DMS 273 treated with DMSO at 0.1 percent for 48 hours (cell line): ENCODE data around the gene NAP1L4.
A peak's percentile ranks its signal among the peaks of the same experiment; 100 is the strongest.
"Not testable (repeated sequence)": the region's sequence is repeated elsewhere in the genome, so short reads cannot be mapped to it uniquely, and the experiment has no call there.

Experiments used
- DNase-seq: peaks from one replicate; lab custom pipeline; 2025; lab: John Stamatoyannopoulos, UW

Gene NAP1L4

DNA sequence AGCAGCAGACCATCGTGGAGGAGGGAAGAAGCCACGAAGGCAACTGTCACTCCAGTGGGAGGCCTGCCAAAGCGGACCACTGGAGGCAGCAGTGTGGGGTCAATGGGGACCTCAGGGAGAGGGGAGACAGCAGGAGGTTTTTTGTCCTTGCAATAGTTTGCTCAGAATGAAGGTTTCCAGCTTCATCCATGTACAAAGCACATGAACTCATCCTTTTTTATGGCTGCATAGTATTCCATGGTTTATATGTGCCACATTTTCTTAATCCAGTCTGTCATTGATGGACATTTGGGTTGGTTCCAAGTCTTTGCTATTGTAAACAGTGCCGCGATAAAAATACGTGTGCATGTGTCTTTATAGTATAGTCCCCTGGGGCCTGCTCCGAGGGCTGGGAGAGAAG, 86.8 kb downstream of the NAP1L4 start:
- DNase-seq, result not testable (repeated sequence)

- no peak for DNase-seq
These were observed 87.7 kb downstream of the NAP1L4 start for GRCh38 chr11:2904153-2905052.

GRCh38 chr11:2903672-2904011, 88.5 kb downstream of the NAP1L4 start:
- DNase-seq, result no peak

GRCh38 chr11:2902784-2903671, 89.1 kb downstream of the NAP1L4 start:
- no peak for DNase-seq

GRCh38 chr11:2901854-2902783, 90.0 kb downstream of the NAP1L4 start:
- peak; percentile 21 for DNase-seq

- no peak for DNase-seq
These were observed 90.8 kb downstream of the NAP1L4 start for GRCh38 chr11:2901196-2901796.

DNA sequence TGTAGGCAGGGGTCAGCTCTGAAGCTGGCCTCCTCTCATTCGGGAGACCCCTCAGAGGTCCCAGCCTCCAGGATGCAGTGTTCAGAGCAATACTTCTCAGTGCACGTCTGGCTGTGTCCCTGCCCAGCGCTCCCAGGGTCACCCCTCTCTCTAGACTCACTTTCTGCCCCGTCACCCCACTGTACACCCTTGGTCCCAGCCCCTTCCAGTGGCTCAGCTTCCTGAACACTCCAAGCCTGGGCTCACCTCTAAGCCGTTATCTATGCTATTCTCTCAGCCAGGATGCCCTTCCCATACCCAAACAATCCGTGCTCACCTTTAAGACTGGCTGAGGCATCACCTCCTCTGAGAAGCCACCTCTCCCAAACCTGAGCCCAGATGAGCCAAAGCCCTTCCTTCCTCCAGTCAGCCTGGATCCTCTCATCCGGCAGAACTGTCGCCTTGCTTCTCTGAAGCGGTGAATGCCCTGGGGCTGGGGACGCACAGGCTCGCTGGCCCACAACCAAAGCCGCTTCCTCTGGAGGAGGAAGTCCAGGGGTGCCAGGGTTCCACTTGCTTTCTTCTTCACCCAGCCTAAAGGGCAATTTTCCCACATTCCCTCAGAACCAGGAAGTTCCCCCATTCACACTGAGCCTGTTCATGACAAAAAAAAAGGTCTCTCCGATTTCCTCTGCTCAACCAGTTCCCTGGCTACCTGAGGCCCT, 92.9 kb downstream of the NAP1L4 start:
- no peak for DNase-seq

DNA sequence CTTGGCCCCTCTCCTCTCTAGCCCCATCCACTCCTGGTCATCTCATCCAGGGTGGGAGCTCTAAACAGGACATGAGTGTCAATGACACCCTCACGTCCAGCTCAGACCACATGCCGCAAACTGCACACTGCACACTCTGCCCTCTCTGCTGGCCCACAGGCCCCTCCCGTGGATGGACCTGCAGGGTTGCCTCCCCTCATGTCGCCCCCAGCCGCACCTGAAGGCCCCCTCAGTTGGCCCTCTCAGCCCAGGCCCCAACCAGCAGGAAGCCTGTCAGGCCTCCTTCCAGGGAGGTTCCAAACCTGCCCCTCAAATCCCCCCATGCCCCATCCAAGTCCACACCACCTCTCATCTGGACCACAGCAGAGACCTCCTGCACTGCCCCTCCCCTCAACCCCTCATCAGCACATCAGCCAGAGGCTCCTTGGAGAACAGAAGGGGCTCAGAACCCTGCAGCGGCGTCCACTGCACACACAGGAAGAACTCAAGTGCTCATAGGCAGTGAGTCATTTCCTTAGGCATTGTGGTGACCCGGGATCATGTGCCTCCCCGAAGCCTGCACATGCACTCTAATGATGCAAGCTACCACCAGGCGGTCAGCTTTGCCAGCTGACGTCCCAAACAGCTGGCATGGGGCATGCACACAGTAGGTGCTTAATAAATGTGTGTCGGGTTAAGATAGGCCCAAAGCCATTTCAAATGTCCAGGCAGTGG, 93.6 kb downstream of the NAP1L4 start:
- DNase-seq, result no peak

DNA sequence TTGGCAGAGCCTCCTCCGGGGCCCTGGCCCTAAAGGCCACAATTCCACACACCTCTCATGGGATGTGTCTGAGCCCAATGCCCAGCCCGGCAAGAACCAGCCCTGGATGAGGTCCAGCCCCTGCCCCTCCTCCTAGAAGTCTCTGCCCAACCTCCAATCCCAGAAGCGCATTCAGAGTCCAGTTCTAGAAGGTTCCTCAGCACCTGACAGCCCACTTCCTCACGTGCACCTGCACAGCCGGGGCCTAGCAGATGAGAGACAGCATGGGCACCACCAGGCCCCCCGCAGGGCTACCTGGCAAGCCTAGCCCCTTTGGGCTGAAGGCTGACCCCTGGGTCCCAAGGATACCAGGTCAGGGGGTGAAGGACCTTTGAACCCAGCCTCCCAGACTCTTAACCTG, 95.1 kb downstream of the NAP1L4 start:
- no peak for DNase-seq

DNA sequence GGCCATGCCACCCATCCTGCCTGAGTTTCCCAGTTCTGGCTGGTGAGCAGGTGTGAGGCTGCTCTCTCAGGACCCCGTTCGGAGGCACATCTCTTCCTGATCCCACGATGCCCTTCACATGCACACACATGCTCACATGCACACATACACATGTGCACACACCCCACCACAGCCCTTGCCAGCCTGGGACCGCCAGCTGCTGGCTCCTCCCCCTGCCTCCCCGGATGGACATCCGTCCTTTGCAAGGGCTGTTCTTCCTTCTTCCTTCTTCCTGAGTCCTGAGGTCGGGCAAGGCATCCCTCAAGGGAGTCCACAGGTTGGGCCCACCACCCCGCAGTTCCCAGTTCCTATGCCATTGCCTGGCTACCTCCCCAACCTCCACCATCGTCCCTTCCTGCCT, 96.1 kb downstream of the NAP1L4 start:
- no peak for DNase-seq
